PC-9 (cell line): ENCODE measurements around the gene CCDC68. TPM values are rescaled to one million over a fixed set of nuclear protein-coding genes. Genes with fewer than 3 reads are reported as not detected.

ENCODE experiments used
- BruUV-seq: library from RNA; stranded (reverse); fragments of 400-500 nt; replicated peaks from 2 replicates; lab custom pipeline; 2021; lab: Mats Ljungman, UMichigan
- CTCF ChIA-PET: fragments of 300-600 bp; sonication (Branson Sonifier 250); formaldehyde crosslinking; loops from one replicate; lab custom pipeline; 2022; ENCODE audit warnings: antibody characterized with exemption; lab: Charles Lee
- POLR2A ChIA-PET: fragments of 300-600 bp; sonication (Branson Sonifier 250); formaldehyde crosslinking; loops from one replicate; lab custom pipeline; 2022; ENCODE audit warnings: antibody characterized with exemption; ENCODE audit not compliant: unreplicated experiment; lab: Charles Lee
- DNase-seq, 2 experiments: peaks; one replicate each; pipeline versions ENCODE4 v3.0.0 to v3.0.0-alpha.2; 2015 to 2022; ENCODE audit warnings: mixed read lengths in 1 of 2
- H2AFZ ChIP-seq: fragments of 200-600 bp; sonication (generic); 2 replicates; pipeline ENCODE4 v1.8.1; 2017; ENCODE audit warnings: antibody characterized with exemption
- H3F3A ChIP-seq: fragments of 200-600 bp; sonication (generic); 2 replicates; pipeline ENCODE4 v1.8.1; 2017; ENCODE audit warnings: antibody characterized with exemption, mild to moderate bottlenecking, low read depth; ENCODE audit not compliant: insufficient read depth
- H3K27ac ChIP-seq: fragments of 200-600 bp; sonication (generic); 2 replicates; pipeline ENCODE4 v1.6.1; 2016; ENCODE audit warnings: mixed run types
- H3K27me3 ChIP-seq: fragments of 200-600 bp; sonication (generic); 2 replicates; pipeline ENCODE4 v1.6.1; 2016; ENCODE audit warnings: low read depth, mixed run types; ENCODE audit not compliant: insufficient read depth
- H3K36me3 ChIP-seq: fragments of 200-600 bp; sonication (generic); 2 replicates; pipeline ENCODE4 v1.6.1; 2016; ENCODE audit warnings: low read depth, mixed run types
- H3K4me1 ChIP-seq: fragments of 200-600 bp; sonication (generic); replicated peaks from 2 replicates; pipeline ENCODE4 v1.6.1; 2016; ENCODE audit warnings: mixed run types; ENCODE audit not compliant: insufficient read depth
- H3K4me2 ChIP-seq: fragments of 200-600 bp; sonication (generic); 2 replicates; pipeline ENCODE4 v1.6.1; 2017; ENCODE audit warnings: mixed run types
- H3K4me3 ChIP-seq: fragments of 200-600 bp; sonication (generic); 2 replicates; pipeline ENCODE4 v1.6.1; 2016; ENCODE audit warnings: mixed run types
- H3K79me2 ChIP-seq: fragments of 200-600 bp; sonication (generic); 2 replicates; pipeline ENCODE4 v1.6.1; 2017; ENCODE audit warnings: low read depth, mixed run types
- H3K9me2 ChIP-seq: fragments of 200-600 bp; sonication (generic); 2 replicates; pipeline ENCODE4 v1.8.1; 2017; ENCODE audit warnings: mild to moderate bottlenecking; ENCODE audit not compliant: insufficient read depth
- H3K9me3 ChIP-seq: fragments of 200-600 bp; sonication (generic); 2 replicates; pipeline ENCODE4 v1.8.1; 2016; ENCODE audit warnings: low read depth; ENCODE audit not compliant: insufficient read depth
- H4K20me1 ChIP-seq: fragments of 200-600 bp; sonication (generic); 2 replicates; pipeline ENCODE4 v1.8.1; 2017; ENCODE audit not compliant: insufficient read depth
- CTCF ChIP-seq: fragments of 200-600 bp; sonication (generic); conservative IDR thresholded peaks from 2 replicates; pipeline ENCODE4 v1.6.1; 2017; ENCODE audit warnings: mixed run types, antibody characterized with exemption, mild to moderate bottlenecking, moderate library complexity
- EZH2 ChIP-seq: fragments of 200-600 bp; sonication (generic); IDR thresholded peaks from 2 replicates; pipeline ENCODE4 v1.8.0; 2017; ENCODE audit warnings: antibody characterized with exemption, low read depth
- intact Hi-C: fragments of 100-400 bp; cut with micrococcal nuclease; formaldehyde crosslinking; loops from one replicate; pipeline ENCODE4 v1.10.0; 2022; ENCODE audit not compliant: unreplicated experiment
- total RNA-seq: library from RNA; stranded (reverse); gene quantifications from 2 replicates; pipeline ENCODE4 v1.2.3, GENCODE V29; 2021

The CCDC68 gene
- total RNA-seq, 1 experiment from 2014 or later = 2.9 TPM

GRCh38 chr18:55002261-55002660 is 43.0 kb upstream of the CCDC68 start:
- H3K79me2 ChIP-seq = no peaks in the 10 kb centered on the region
- no peak overlapping the region for H3K4me2 ChIP-seq
- no peaks in the 10 kb centered on the region for H3K9me2 ChIP-seq
- no peaks in the 10 kb centered on the region for H4K20me1 ChIP-seq
- no peak for TF ChIP-seq CTCF
- no peak for TF ChIP-seq EZH2
- no peak for DNase-seq
- no peaks in the 10 kb centered on the region for H3K36me3 ChIP-seq
- H3F3A ChIP-seq = peaks cover 4% of the 10 kb centered on the region; the same call in 1 of the 2 replicates
- intact Hi-C loops = no loop called here
- H2AFZ ChIP-seq = no peak overlapping the region
- no peaks in the 10 kb centered on the region for H3K9me3 ChIP-seq
- peaks cover 5% of the 10 kb centered on the region; the same call in 1 of the 2 replicates for H3K4me1 ChIP-seq
- H3K27me3 ChIP-seq = no peaks in the 10 kb centered on the region
- H3K4me3 ChIP-seq = no peak overlapping the region
- CTCF ChIA-PET = no interaction called here
- BruUV-seq = no TSS peak
- H3K27ac ChIP-seq = no peak overlapping the region
- POLR2A ChIA-PET = no interaction called here

- peaks cover 5% of the 10 kb centered on the region; the same call in 1 of the 2 replicates for H3K4me1 ChIP-seq
- H3K27me3 ChIP-seq = no peaks in the 10 kb centered on the region
- TF ChIP-seq EZH2 (no peak), CTCF (no peak)
- no peaks in the 10 kb centered on the region for H3K9me2 ChIP-seq
- H4K20me1 ChIP-seq = no peaks in the 10 kb centered on the region
- peak; percentile 15 to 73 for DNase-seq
- intact Hi-C loops = no loop called here
- H3K4me2 ChIP-seq = 0 out of 2 replicates have a peak overlapping the region, but pooled peaks have one; percentile 16
- BruUV-seq = no TSS peak
- no peaks in the 10 kb centered on the region for H3K36me3 ChIP-seq
- H3K4me3 ChIP-seq = no peak overlapping the region
- ChIA-PET CTCF (no interaction called here), POLR2A (no interaction called here)
- peak overlapping the region; percentile 39; the same call in 1 of the 2 replicates for H2AFZ ChIP-seq
- no peaks in the 10 kb centered on the region for H3K79me2 ChIP-seq
- peaks cover 4% of the 10 kb centered on the region; the same call in 1 of the 2 replicates for H3F3A ChIP-seq
- H3K9me3 ChIP-seq = no peaks in the 10 kb centered on the region
- H3K27ac ChIP-seq = no peak overlapping the region
Measured at GRCh38 chr18:55001394-55002024, 42.2 kb upstream of the CCDC68 start.

- no peak overlapping the region for H3K4me3 ChIP-seq
- H2AFZ ChIP-seq = no peak overlapping the region
- no peaks in the 10 kb centered on the region for H3K79me2 ChIP-seq
- CTCF ChIA-PET = no interaction called here
- no peaks in the 10 kb centered on the region for H3K27me3 ChIP-seq
- POLR2A ChIA-PET = no interaction called here
- H3K9me3 ChIP-seq = no peaks in the 10 kb centered on the region
- H3K4me2 ChIP-seq = no peak overlapping the region
- no TSS peak for BruUV-seq
- DNase-seq = no peak
- H3K36me3 ChIP-seq = no peaks in the 10 kb centered on the region
- intact Hi-C loops = no loop called here
- H3K4me1 ChIP-seq = peaks cover 5% of the 10 kb centered on the region; the same call in 1 of the 2 replicates
- H3K9me2 ChIP-seq = no peaks in the 10 kb centered on the region
- H3F3A ChIP-seq = peaks cover 4% of the 10 kb centered on the region; the same call in 1 of the 2 replicates
- TF ChIP-seq EZH2 (no peak), CTCF (no peak)
- no peaks in the 10 kb centered on the region for H4K20me1 ChIP-seq
- H3K27ac ChIP-seq = no peak overlapping the region
Measured at GRCh38 chr18:55000529-55000928, 41.3 kb upstream of the CCDC68 start.
